ENCODE data around the gene OSBPL2. TPM values are rescaled to one million over a fixed set of nuclear protein-coding genes. Genes with fewer than 3 reads are reported as not detected.

The OSBPL2 gene
- total RNA-seq, result 45.6 and 48.4 TPM in 2 replicates

DNA sequence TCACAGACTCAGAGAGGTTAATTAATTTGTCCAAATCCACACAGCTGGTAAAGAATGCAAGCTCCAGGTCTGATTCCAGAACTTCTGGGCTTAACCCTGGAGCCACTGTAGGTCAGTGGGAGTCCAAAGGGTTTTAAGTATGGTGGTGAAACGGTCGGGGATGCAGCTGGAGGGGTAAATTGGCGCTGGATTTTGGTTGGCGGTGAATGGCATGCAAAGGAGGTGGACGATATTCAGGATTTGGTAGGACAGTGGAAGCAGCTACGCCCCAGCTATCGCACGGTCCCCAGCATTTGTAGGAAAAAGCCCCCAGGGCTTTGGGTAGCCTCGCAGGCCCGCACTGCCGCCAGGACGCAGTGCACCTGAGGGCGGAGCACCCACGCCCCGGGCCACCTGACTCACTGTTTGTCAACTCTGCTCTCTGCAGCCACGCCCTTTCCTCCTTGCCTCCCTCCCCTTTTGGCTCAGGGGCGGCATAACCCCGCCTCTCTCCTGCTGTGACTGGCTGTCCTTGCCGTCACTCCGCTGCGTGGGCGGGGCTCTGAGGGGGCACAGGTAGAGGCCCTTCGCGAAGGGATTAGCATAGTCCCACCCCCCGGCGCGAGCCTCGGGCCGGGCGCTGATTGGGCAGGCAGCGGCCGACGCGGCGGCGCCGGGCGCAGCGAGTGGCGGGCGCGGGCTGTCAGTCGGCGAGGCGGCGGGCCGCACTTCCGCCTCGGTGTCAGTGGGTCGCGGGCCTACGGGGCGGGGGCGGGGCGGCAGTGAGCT, at the start of gene OSBPL2:
Gene OSBPL2 (plus strand): TSS at position 721 of the 768 bp plus-strand sequence. CDS start 17,664 bp downstream, outside the sequence.

DNA sequence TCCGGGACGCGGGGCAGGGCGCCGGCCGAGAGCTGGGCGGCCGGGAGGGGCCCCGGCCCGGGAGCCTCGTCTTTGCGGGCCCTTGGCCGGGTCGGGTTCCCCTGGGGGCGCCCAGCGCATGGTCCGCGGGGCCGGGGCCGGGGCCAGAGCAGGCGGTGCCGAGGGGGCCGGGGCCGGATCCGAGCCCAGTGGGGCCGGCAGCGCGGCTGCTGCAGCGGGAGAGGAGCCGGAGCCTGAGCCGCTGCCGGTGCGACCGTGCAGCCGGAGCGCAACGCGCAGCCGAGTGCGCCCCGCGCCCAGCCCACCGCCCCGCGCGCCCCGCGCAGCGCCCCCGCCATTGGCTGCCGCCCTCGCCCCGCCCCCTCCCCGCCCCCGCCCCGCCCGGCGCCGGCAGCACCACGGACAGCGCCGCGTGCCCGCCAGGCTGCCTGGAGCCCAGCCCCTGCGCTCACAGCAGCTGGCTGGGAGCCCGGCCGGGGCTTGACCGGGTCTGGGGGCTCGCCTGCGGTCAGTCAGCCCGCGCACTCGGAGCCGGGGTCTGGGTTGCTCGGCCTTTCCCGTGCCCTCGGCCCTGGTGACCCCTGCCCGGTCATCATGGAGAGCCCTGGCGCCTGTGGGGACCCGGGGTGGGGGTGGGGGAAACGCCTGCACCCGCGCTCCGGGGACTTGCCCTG, 18.2 kb upstream of the OSBPL2 start, which contains the start of gene HRH3:
Gene HRH3 (minus strand): TSS at position 287 of the 674 bp plus-strand sequence. CDS start 308 bp downstream, outside the sequence.

DNA sequence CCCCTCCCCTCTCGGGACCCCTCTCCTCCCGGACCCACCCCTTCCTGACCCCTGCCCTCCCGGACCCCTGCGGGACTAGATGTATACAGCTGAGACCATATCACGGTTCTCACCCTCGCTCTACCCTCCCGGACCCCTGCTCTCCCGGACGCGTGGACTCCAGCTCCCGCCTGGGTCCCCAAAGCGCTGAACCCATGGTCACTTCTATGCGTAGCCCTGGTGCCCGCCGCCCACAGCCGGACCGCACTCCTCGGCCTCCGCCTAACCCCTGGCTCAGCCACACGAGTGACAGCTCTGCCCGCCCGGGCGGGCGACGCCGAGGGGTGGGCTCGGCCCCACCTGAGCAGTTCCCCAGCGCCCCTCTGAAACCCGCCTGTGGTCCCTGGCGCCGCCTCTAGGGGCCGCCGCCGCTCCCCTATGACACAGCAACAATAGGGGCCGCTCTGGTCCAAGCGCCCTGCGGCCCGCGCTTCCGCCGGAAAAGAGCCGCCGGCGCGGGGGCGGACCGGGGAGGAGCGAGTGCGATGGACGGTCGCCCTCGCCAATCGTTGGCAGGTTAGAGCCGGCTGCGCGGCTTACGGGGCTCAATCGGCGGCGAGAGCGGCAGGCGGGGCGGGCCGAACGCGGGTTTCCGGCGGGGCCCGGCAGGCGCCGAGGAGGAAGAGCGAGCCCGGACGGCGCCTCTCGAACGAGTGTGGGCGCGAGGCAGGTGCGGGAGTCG, 64.2 kb downstream of the OSBPL2 start, which contains the start of gene ADRM1:
Gene ADRM1 (plus strand): TSS at position 657 of the 721 bp plus-strand sequence. CDS start 572 bp downstream, outside the sequence.

Other genes starting within 250 kb of the OSBPL2 start
- gene TAF4, start 172.6 kb upstream of the OSBPL2 start, total RNA-seq, result 3.4 and 4.9 TPM in 2 replicates
- gene LSM14B, start 116.0 kb upstream of the OSBPL2 start, total RNA-seq, result 39.0 and 48.4 TPM in 2 replicates
- gene PSMA7, start 95.1 kb upstream of the OSBPL2 start, total RNA-seq, result 366 and 432 TPM in 2 replicates
- 9.4 and 12.8 TPM in 2 replicates for gene SS18L1, start 94.8 kb upstream of the OSBPL2 start, total RNA-seq
- 16.8 and 23.4 TPM in 2 replicates for gene MTG2, start 55.5 kb upstream of the OSBPL2 start, total RNA-seq
- not detected in 2 replicates for gene HRH3, start 18.2 kb upstream of the OSBPL2 start, total RNA-seq
- 152 and 180 TPM in 2 replicates for gene ADRM1, start 64.5 kb downstream of the OSBPL2 start, total RNA-seq
- gene LAMA5, start 128.8 kb downstream of the OSBPL2 start, total RNA-seq, result 85.3 and 124 TPM in 2 replicates
- 756 and 909 TPM in 2 replicates for gene RPS21, start 148.6 kb downstream of the OSBPL2 start, total RNA-seq
- gene CABLES2, start 168.8 kb downstream of the OSBPL2 start, total RNA-seq, result 0.24 and 0.85 TPM in 2 replicates
- gene RBBP8NL, start 189.0 kb downstream of the OSBPL2 start, total RNA-seq, result 0.24 and 0.64 TPM in 2 replicates
- gene GATA5, start 237.5 kb downstream of the OSBPL2 start, total RNA-seq, result not detected in 2 replicates